Measurements from ENCODE around the gene PSMB4. TPM values are rescaled to one million over a fixed set of nuclear protein-coding genes. Genes with fewer than 3 reads are reported as not detected.

PSMB4 gene
- polyA plus RNA-seq, 3 donors, result 69.6 to 316 (median 85.6) TPM

DNA sequence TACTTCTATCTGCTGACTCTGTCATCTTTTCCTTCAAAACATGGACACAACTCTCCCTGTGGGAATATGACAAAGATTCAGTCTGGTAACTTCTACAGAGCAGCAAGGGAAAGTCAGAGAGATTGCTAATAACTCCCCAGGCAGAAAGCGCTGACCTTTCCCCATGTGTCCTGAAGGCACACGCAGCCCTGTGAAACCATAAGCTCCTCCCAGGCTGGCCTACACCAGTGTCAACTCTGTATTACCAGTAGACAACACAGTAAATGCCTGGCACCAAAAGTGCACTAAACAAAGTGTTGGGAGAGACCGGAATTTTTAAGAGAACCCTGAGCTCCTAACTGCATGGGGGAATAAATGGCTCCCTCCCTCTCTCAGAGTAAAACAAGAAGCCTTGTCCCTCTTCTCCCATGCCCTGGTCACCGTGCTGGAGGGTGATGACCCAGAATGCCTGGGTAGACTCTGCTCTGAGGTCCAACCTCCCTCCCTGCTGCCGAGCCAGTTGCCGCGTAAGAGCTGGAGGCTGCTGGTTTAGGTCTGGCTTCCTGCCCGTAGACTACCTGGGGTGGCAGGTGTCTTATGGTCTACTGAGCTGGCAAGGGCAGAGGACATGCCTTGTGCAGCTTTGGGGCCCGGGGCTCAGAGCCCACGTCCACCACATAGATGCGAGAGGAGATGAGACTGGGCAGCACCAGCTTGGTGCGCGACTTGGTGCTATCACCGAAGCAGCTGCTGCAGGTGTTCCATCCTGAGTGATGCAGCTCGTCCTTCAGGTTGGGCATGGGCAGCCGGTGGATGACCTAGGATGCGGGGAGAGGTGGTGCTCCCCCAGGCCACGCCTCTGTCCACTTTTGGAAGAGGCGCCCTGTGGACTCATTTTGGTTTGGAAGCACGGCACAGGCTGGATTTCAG, 30.7 kb upstream of the PSMB4 start:
- Histone ChIP-seq H4K20me1 (ENCODE audit: insufficient read depth, low read length) (no peaks in the 10 kb centered on the region), H2AFZ (ENCODE audit: insufficient read depth, low read depth, low read length, poor library complexity, severe bottlenecking) (no peak overlapping the region), H3K4me3 (replicated peaks in 1 of 3; ENCODE audit: low read depth in 2 of 3, low read length in 3 of 3) (no peak overlapping the region), H3K79me2 (ENCODE audit: insufficient read depth, low read length) (no peaks in the 10 kb centered on the region), H3K27me3 (ENCODE audit: control insufficient read depth in 2 of 2, insufficient read depth in 2 of 2, low read length in 2 of 2) (no peaks in the 10 kb centered on the region), H3K4me1 (ENCODE audit: control insufficient read depth in 1 of 2, insufficient read depth in 2 of 2, low read length in 2 of 2) (peaks cover 22 to 39% of the 10 kb centered on the region in 2 donors), H3K36me3 (replicated peaks in 1 of 2; ENCODE audit: control insufficient read depth in 1 of 2, insufficient read depth in 2 of 2, low read length in 2 of 2) (no peaks in the 10 kb centered on the region), H3K9ac (ENCODE audit: insufficient read depth, low read length, poor library complexity, severe bottlenecking) (peak overlapping the region; percentile 21), H3K4me2 (replicated peaks; ENCODE audit: extremely low read depth, low read length, poor library complexity, severe bottlenecking) (no peak overlapping the region), H3K9me3 (replicated peaks in 1 of 2; ENCODE audit: control insufficient read depth in 1 of 2, insufficient read depth in 1 of 2, low read length in 2 of 2) (no peaks in the 10 kb centered on the region), H3K27ac (ENCODE audit: low read depth in 1 of 2, low read length in 2 of 2) (peak overlapping the region in 1 of 2 donors; percentile 51)
- Mint-ChIP-seq H3K4me1 (peaks cover 26% of the 10 kb centered on the region), H3K4me3 (no peak overlapping the region), H3K9me3 (peaks cover 0 to 4% (median 0%) of the 10 kb centered on the region in 7 donors), H3K27me3 (ENCODE audit: low read depth in 3 of 3) (peaks cover 0 to 3% (median 1%) of the 10 kb centered on the region in 3 donors), H3K36me3 (no peaks in the 10 kb centered on the region), H3K27ac (peak overlapping the region in 1 of 7 donors; percentile 69)
- no peak for TF ChIP-seq CTCF (IDR thresholded peaks at IDR 0.05)
- WGBS (ENCODE audit: insufficient coverage), result 97% methylated on average over 18 of the region's 20 CpGs
- intact Hi-C loops (cut with micrococcal nuclease), result no loop called here
- DNase-seq, result no peak

- no peak overlapping the region for H3K9ac ChIP-seq (ENCODE audit: insufficient read depth, low read length, poor library complexity, severe bottlenecking)
- H3K9me3 ChIP-seq (replicated peaks in 1 of 2; ENCODE audit: control insufficient read depth in 1 of 2, insufficient read depth in 1 of 2, low read length in 2 of 2), result no peaks in the 10 kb centered on the region
- Mint-ChIP-seq H3K27me3 (ENCODE audit: low read depth in 3 of 3) (peaks cover 0 to 3% (median 3%) of the 10 kb centered on the region in 3 donors), H3K4me1 (peaks cover 30% of the 10 kb centered on the region), H3K36me3 (no peaks in the 10 kb centered on the region), H3K27ac (peak overlapping the region in 1 of 7 donors; percentile 69), H3K9me3 (peaks cover 0 to 2% (median 0%) of the 10 kb centered on the region in 7 donors), H3K4me3 (no peak overlapping the region)
- H3K4me1 ChIP-seq (ENCODE audit: control insufficient read depth in 1 of 2, insufficient read depth in 2 of 2, low read length in 2 of 2), result peaks cover 22 to 39% of the 10 kb centered on the region in 2 donors
- DNase-seq, result no peak
- H3K27ac ChIP-seq (ENCODE audit: low read depth in 1 of 2, low read length in 2 of 2), result peak overlapping the region in 1 of 2 donors; percentile 51
- no peak for TF ChIP-seq CTCF (IDR thresholded peaks at IDR 0.05)
- H3K79me2 ChIP-seq (ENCODE audit: insufficient read depth, low read length), result no peaks in the 10 kb centered on the region
- H3K36me3 ChIP-seq (replicated peaks in 1 of 2; ENCODE audit: control insufficient read depth in 1 of 2, insufficient read depth in 2 of 2, low read length in 2 of 2), result no peaks in the 10 kb centered on the region
- H2AFZ ChIP-seq (ENCODE audit: insufficient read depth, low read depth, low read length, poor library complexity, severe bottlenecking), result no peak overlapping the region
- no peak overlapping the region for H3K4me2 ChIP-seq (replicated peaks; ENCODE audit: extremely low read depth, low read length, poor library complexity, severe bottlenecking)
- intact Hi-C loops (cut with micrococcal nuclease), result no loop called here
- no peaks in the 10 kb centered on the region for H3K27me3 ChIP-seq (ENCODE audit: control insufficient read depth in 2 of 2, insufficient read depth in 2 of 2, low read length in 2 of 2)
- H4K20me1 ChIP-seq (ENCODE audit: insufficient read depth, low read length), result no peaks in the 10 kb centered on the region
- H3K4me3 ChIP-seq (replicated peaks in 1 of 3; ENCODE audit: low read depth in 2 of 3, low read length in 3 of 3), result no peak overlapping the region
- WGBS (ENCODE audit: insufficient coverage), result 78% methylated on average over 5 of the region's 7 CpGs
Measured at GRCh38 chr1:151369302-151369610, 30.1 kb upstream of the PSMB4 start.
